ENCODE measurements around the gene KCNMA1.

DNA sequence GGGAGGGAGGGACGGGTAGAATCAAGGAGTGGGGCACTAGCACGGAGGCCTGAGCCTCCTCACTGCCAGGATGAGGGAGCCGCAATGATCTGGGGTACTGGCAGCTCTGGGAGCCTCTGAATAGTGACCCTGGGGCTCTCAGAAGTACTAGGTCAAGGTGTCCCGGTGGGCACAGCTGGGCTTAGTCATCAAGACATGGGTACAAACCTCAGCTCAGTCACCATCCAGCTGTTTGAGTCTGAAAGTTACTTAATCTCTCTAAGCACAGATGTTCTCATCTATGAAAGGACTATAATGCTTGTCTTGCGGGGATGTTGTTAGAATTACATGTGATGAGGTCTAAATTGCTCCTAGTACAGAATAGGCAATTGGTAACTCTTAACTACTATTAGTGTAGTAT is 276.8 kb downstream of the KCNMA1 start:
- TF ChIP-seq POLR2AphosphoS5 (IDR thresholded peaks at IDR 0.05) (no peak), EP300 (IDR thresholded peaks at IDR 0.05) (no peak)
- TF ChIP-seq, protein P1, sequence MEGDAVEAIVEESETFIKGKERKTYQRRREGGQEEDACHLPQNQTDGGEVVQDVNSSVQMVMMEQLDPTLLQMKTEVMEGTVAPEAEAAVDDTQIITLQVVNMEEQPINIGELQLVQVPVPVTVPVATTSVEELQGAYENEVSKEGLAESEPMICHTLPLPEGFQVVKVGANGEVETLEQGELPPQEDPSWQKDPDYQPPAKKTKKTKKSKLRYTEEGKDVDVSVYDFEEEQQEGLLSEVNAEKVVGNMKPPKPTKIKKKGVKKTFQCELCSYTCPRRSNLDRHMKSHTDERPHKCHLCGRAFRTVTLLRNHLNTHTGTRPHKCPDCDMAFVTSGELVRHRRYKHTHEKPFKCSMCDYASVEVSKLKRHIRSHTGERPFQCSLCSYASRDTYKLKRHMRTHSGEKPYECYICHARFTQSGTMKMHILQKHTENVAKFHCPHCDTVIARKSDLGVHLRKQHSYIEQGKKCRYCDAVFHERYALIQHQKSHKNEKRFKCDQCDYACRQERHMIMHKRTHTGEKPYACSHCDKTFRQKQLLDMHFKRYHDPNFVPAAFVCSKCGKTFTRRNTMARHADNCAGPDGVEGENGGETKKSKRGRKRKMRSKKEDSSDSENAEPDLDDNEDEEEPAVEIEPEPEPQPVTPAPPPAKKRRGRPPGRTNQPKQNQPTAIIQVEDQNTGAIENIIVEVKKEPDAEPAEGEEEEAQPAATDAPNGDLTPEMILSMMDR (IDR thresholded peaks at IDR 0.05), result no peak
